Measurements from ENCODE around the gene HIRA. TPM values are rescaled to one million over a fixed set of nuclear protein-coding genes. Genes with fewer than 3 reads are reported as not detected.

Gene HIRA
- total and polyA plus RNA-seq, 9 of the 15 experiments (the other 6 are each of a cell fraction or from before 2014, with no cell fraction given), result 0.96 to 132 (median 58.4) TPM

DNA sequence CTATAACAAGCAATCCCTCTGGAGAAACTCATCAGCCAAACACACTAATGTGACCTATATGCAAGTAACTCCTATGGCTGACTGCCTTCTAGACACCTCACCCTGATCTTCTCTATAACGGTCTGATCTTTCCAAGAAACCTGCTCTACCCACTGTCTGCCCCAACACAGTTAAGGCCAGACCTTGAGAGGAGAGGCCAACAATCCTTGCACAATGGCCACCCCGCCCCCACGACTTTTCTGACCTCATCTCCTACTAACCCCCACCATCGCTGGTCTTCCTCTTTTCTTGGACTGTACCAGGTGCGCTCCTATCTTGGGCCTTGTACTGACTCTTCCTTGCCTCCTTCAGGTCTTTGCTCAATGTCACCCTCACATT is 12.5 kb downstream of the HIRA start (continued):
- peak; percentile 96 for TF ChIP-seq STAT5A (IDR thresholded peaks at IDR 0.05; ENCODE audit: borderline replicate concordance, low read length)
- TF ChIP-seq TBL1XR1 (IDR thresholded peaks at IDR 0.05; ENCODE audit: low read length in 2 of 2), result peak; percentile 94 to 100
- no peak for TF ChIP-seq SRSF1 (IDR thresholded peaks at IDR 0.05; ENCODE audit: low read depth, low read length)
- TF ChIP-seq YBX1 (IDR thresholded peaks at IDR 0.05), result no peak
- TF ChIP-seq ZNF175 (CRISPR knock-in tag; IDR thresholded peaks at IDR 0.05; ENCODE audit: low read depth), result 0 out of 2 replicates have a peak, but pooled peaks have one; percentile 44
- TF ChIP-seq TRIM24 (IDR thresholded peaks at IDR 0.05), result no peak
- 0 out of 2 replicates have a peak, but pooled peaks have one; percentile 9 for TF ChIP-seq ZNF707 (CRISPR knock-in tag; conservative IDR thresholded peaks at IDR 0.05)
- no peak for TF ChIP-seq MAFF (IDR thresholded peaks at IDR 0.05; ENCODE audit: low read length)
- no peak for TF ChIP-seq IRF1 (CRISPR knock-in tag; IDR thresholded peaks at IDR 0.05; ENCODE audit: borderline replicate concordance)
- no peak for TF ChIP-seq NELFE (IDR thresholded peaks at IDR 0.05; ENCODE audit: insufficient read depth, insufficient read length)
- TF ChIP-seq RFX1 (IDR thresholded peaks at IDR 0.05), result no peak
- TF ChIP-seq, protein P1, sequence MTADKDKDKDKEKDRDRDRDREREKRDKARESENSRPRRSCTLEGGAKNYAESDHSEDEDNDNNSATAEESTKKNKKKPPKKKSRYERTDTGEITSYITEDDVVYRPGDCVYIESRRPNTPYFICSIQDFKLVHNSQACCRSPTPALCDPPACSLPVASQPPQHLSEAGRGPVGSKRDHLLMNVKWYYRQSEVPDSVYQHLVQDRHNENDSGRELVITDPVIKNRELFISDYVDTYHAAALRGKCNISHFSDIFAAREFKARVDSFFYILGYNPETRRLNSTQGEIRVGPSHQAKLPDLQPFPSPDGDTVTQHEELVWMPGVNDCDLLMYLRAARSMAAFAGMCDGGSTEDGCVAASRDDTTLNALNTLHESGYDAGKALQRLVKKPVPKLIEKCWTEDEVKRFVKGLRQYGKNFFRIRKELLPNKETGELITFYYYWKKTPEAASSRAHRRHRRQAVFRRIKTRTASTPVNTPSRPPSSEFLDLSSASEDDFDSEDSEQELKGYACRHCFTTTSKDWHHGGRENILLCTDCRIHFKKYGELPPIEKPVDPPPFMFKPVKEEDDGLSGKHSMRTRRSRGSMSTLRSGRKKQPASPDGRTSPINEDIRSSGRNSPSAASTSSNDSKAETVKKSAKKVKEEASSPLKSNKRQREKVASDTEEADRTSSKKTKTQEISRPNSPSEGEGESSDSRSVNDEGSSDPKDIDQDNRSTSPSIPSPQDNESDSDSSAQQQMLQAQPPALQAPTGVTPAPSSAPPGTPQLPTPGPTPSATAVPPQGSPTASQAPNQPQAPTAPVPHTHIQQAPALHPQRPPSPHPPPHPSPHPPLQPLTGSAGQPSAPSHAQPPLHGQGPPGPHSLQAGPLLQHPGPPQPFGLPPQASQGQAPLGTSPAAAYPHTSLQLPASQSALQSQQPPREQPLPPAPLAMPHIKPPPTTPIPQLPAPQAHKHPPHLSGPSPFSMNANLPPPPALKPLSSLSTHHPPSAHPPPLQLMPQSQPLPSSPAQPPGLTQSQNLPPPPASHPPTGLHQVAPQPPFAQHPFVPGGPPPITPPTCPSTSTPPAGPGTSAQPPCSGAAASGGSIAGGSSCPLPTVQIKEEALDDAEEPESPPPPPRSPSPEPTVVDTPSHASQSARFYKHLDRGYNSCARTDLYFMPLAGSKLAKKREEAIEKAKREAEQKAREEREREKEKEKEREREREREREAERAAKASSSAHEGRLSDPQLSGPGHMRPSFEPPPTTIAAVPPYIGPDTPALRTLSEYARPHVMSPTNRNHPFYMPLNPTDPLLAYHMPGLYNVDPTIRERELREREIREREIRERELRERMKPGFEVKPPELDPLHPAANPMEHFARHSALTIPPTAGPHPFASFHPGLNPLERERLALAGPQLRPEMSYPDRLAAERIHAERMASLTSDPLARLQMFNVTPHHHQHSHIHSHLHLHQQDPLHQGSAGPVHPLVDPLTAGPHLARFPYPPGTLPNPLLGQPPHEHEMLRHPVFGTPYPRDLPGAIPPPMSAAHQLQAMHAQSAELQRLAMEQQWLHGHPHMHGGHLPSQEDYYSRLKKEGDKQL (CRISPR knock-in tag; IDR thresholded peaks at IDR 0.05; ENCODE audit: borderline replicate concordance), result no peak
- no peak for TF ChIP-seq ZNF140 (CRISPR knock-in tag; IDR thresholded peaks at IDR 0.05)
- no peak for TF ChIP-seq ZBTB1 (CRISPR knock-in tag; IDR thresholded peaks at IDR 0.05; ENCODE audit: borderline replicate concordance, low read depth)
- TF ChIP-seq, protein P2, sequence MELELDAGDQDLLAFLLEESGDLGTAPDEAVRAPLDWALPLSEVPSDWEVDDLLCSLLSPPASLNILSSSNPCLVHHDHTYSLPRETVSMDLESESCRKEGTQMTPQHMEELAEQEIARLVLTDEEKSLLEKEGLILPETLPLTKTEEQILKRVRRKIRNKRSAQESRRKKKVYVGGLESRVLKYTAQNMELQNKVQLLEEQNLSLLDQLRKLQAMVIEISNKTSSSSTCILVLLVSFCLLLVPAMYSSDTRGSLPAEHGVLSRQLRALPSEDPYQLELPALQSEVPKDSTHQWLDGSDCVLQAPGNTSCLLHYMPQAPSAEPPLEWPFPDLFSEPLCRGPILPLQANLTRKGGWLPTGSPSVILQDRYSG (tag; conservative IDR thresholded peaks at IDR 0.05; ENCODE audit: low read depth), result no peak
- TF ChIP-seq BHLHE40 (IDR thresholded peaks at IDR 0.05; ENCODE audit: low read length), result no peak; the same call in 1 of the 2 replicates
- TF ChIP-seq, protein P3, sequence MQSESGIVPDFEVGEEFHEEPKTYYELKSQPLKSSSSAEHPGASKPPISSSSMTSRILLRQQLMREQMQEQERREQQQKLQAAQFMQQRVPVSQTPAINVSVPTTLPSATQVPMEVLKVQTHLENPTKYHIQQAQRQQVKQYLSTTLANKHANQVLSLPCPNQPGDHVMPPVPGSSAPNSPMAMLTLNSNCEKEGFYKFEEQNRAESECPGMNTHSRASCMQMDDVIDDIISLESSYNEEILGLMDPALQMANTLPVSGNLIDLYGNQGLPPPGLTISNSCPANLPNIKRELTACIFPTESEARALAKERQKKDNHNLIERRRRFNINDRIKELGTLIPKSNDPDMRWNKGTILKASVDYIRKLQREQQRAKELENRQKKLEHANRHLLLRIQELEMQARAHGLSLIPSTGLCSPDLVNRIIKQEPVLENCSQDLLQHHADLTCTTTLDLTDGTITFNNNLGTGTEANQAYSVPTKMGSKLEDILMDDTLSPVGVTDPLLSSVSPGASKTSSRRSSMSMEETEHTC (IDR thresholded peaks at IDR 0.05), result no peak
- TF ChIP-seq CBX5 (IDR thresholded peaks at IDR 0.05; ENCODE audit: borderline replicate concordance, low read depth), result no peak
- no peak for TF ChIP-seq KAT2B (IDR thresholded peaks at IDR 0.05; ENCODE audit: low read depth, low read length)
